ENCODE measurements around the gene ADORA1.

DNA sequence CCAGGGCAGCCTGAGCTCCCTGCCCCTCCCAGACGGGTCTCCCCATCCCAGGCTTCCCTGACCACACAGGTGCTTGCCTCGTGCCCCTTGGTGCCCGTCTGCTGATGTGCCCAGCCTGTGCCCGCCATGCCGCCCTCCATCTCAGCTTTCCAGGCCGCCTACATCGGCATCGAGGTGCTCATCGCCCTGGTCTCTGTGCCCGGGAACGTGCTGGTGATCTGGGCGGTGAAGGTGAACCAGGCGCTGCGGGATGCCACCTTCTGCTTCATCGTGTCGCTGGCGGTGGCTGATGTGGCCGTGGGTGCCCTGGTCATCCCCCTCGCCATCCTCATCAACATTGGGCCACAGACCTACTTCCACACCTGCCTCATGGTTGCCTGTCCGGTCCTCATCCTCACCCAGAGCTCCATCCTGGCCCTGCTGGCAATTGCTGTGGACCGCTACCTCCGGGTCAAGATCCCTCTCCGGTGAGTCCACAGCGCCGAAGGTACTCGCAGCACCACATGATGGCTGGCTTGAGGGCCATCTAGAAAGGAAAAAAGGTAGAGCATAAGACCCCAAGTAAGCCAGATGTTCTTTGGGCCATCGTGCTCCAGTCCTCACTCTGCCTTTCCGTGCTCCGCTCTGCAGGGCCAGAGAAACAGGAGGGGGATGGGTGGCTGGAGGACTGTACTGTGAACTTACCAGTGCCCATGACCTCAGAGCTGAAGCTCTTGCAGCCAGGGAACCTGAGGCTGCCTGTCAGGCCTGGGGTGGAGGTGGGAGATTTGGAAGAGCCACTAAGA, 1.4 kb downstream of the ADORA1 start:
- TF ChIP-seq, protein P1, sequence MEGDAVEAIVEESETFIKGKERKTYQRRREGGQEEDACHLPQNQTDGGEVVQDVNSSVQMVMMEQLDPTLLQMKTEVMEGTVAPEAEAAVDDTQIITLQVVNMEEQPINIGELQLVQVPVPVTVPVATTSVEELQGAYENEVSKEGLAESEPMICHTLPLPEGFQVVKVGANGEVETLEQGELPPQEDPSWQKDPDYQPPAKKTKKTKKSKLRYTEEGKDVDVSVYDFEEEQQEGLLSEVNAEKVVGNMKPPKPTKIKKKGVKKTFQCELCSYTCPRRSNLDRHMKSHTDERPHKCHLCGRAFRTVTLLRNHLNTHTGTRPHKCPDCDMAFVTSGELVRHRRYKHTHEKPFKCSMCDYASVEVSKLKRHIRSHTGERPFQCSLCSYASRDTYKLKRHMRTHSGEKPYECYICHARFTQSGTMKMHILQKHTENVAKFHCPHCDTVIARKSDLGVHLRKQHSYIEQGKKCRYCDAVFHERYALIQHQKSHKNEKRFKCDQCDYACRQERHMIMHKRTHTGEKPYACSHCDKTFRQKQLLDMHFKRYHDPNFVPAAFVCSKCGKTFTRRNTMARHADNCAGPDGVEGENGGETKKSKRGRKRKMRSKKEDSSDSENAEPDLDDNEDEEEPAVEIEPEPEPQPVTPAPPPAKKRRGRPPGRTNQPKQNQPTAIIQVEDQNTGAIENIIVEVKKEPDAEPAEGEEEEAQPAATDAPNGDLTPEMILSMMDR (IDR thresholded peaks at IDR 0.05; ENCODE audit: insufficient read depth, low read length, poor library complexity, severe bottlenecking) = no peak
- TF ChIP-seq EZH2phosphoT487 (conservative IDR thresholded peaks at IDR 0.05; ENCODE audit: low read length) = no peak

Measured in SU-DHL-6 (cell line).